Hepatocyte (in vitro differentiated cells): ENCODE data around the gene ERCC3. TPM values are rescaled to one million over a fixed set of nuclear protein-coding genes. Genes with fewer than 3 reads are reported as not detected.

ENCODE experiments used
- DNase-seq: peaks from one replicate; pipeline ENCODE4 v3.0.0-alpha.2; 2016; ENCODE audit warnings: low spot score
- H2AFZ ChIP-seq: fragments of 200-600 bp; sonication (generic); 2 replicates; pipeline ENCODE4 v1.6.0; 2016; ENCODE audit warnings: antibody characterized with exemption, mild to moderate bottlenecking
- H3K27ac ChIP-seq: fragments of 200-600 bp; sonication (generic); 2 replicates; pipeline ENCODE4 v1.5.1; 2016; ENCODE audit warnings: mild to moderate bottlenecking
- H3K27me3 ChIP-seq: fragments of 200-600 bp; sonication (generic); 2 replicates; pipeline ENCODE4 v1.6.1; 2016
- H3K36me3 ChIP-seq: fragments of 200-600 bp; sonication (generic); replicated peaks from 2 replicates; pipeline ENCODE4 v1.5.1; 2016; ENCODE audit warnings: low read depth; ENCODE audit not compliant: insufficient read depth
- H3K4me1 ChIP-seq: fragments of 200-600 bp; sonication (generic); 2 replicates; pipeline ENCODE4 v1.5.1; 2016; ENCODE audit warnings: mild to moderate bottlenecking, moderate library complexity; ENCODE audit not compliant: insufficient read depth
- H3K4me2 ChIP-seq: fragments of 200-600 bp; sonication (generic); 2 replicates; pipeline ENCODE4 v1.6.0; 2016
- H3K4me3 ChIP-seq: fragments of 200-600 bp; sonication (generic); 2 replicates; pipeline ENCODE4 v1.5.1; 2016; ENCODE audit warnings: mild to moderate bottlenecking
- H3K79me2 ChIP-seq: fragments of 200-600 bp; sonication (generic); 2 replicates; pipeline ENCODE4 v1.6.0; 2017; ENCODE audit warnings: mild to moderate bottlenecking
- H3K9me2 ChIP-seq: fragments of 200-600 bp; sonication (generic); replicated peaks from 2 replicates; pipeline ENCODE4 v1.6.0; 2017; ENCODE audit warnings: mild to moderate bottlenecking; ENCODE audit not compliant: insufficient read depth
- H3K9me3 ChIP-seq: fragments of 200-600 bp; sonication (generic); 2 replicates; pipeline ENCODE4 v1.5.1; 2016; ENCODE audit warnings: low read depth, mild to moderate bottlenecking
- H4K20me1 ChIP-seq: fragments of 200-600 bp; sonication (generic); 2 replicates; pipeline ENCODE4 v1.6.0; 2016; ENCODE audit warnings: mild to moderate bottlenecking; ENCODE audit not compliant: insufficient read depth, poor library complexity, severe bottlenecking
- EZH2 ChIP-seq: fragments of 200-600 bp; sonication (generic); IDR thresholded peaks from 2 replicates; pipeline ENCODE4 v1.6.1; 2016; ENCODE audit warnings: antibody characterized with exemption, mild to moderate bottlenecking, borderline replicate concordance
- EZH2phosphoT487 ChIP-seq: fragments of 200-600 bp; sonication (generic); IDR thresholded peaks from one replicate; pipeline ENCODE4 v1.6.1; 2018; ENCODE audit warnings: antibody characterized with exemption, mild to moderate bottlenecking, low read depth, moderate library complexity; ENCODE audit not compliant: unreplicated experiment, severe bottlenecking
- WGBS: methylation state at CpG from one replicate; pipeline ENCODE4 v1.1.6; 2016; ENCODE audit warnings: low lambda C conversion rate; ENCODE audit errors: missing lambda C conversion rate; 5-methylcytosine and 5-hydroxymethylcytosine counted together
- polyA plus RNA-seq: library from polyadenylated mRNA; unstranded; fragments of >200 nt; fragmentation: Nextera tagmentation; extraction: Ambion mirVana; gene quantifications from 2 replicates; pipeline ENCODE4 v1.2.1, GENCODE V29; 2016
- total RNA-seq: library from RNA; depleted of rRNA; stranded (reverse); fragments of >200 nt; gene quantifications from 2 replicates; pipeline ENCODE4 v1.2.3, GENCODE V29; 2014
- TF ChIP-seq, protein P1 (sequence below): fragments of 200-600 bp; sonication (generic); IDR thresholded peaks from 2 replicates; pipeline ENCODE4 v1.5.1; 2016; ENCODE audit warnings: antibody characterized with exemption, mild to moderate bottlenecking; ENCODE audit not compliant: poor library complexity

Gene ERCC3
- total and polyA plus RNA-seq, 2 experiments from 2014 or later, result 40.7 to 43.5 TPM

DNA sequence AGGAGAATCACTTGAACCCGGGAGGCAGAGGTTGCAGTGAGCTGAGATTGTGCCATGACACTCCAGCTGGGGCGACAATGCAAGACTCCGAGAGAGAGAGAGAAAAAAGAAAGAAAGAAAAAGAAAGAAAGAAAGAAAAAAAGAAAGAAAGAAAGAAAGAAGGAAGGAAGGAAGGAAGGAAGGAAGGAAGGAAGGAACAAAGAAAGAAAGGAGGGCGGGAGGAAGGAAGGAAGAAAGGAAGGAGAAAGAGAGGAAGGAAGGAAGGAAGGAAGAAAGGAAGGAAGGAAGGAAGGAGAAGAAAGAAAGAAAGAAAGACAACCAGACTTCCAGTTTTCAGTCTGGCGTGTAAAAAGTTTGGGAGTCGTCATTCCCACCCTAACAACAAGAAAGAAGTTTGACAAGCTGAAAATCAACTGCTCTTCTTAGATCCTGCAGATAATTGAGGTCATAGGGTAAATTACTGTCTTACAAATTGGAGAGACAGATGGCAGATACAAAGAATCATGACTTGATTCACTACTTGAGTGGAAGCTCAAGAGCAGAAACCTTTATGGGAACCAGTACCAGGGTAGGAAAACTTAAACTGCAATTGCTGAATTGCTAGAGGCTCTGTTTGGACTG is 58.8 kb downstream of the ERCC3 start:
- WGBS, result 82% methylated on average over 5 of the region's 6 CpGs
- H2AFZ ChIP-seq, result no peak overlapping the region
- no peaks in the 10 kb centered on the region for H4K20me1 ChIP-seq
- no peak overlapping the region for H3K4me3 ChIP-seq
- DNase-seq, result no peak
- H3K9me3 ChIP-seq, result no peaks in the 10 kb centered on the region
- no peaks in the 10 kb centered on the region for H3K4me1 ChIP-seq
- H3K27ac ChIP-seq, result no peak overlapping the region
- no peak for TF ChIP-seq EZH2phosphoT487
- no peak for TF ChIP-seq EZH2
- TF ChIP-seq, protein P1, sequence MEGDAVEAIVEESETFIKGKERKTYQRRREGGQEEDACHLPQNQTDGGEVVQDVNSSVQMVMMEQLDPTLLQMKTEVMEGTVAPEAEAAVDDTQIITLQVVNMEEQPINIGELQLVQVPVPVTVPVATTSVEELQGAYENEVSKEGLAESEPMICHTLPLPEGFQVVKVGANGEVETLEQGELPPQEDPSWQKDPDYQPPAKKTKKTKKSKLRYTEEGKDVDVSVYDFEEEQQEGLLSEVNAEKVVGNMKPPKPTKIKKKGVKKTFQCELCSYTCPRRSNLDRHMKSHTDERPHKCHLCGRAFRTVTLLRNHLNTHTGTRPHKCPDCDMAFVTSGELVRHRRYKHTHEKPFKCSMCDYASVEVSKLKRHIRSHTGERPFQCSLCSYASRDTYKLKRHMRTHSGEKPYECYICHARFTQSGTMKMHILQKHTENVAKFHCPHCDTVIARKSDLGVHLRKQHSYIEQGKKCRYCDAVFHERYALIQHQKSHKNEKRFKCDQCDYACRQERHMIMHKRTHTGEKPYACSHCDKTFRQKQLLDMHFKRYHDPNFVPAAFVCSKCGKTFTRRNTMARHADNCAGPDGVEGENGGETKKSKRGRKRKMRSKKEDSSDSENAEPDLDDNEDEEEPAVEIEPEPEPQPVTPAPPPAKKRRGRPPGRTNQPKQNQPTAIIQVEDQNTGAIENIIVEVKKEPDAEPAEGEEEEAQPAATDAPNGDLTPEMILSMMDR, result no peak
- no peaks in the 10 kb centered on the region for H3K9me2 ChIP-seq
- H3K79me2 ChIP-seq, result no peaks in the 10 kb centered on the region
- H3K4me2 ChIP-seq, result no peak overlapping the region
- H3K36me3 ChIP-seq, result no peaks in the 10 kb centered on the region
- H3K27me3 ChIP-seq, result no peaks in the 10 kb centered on the region

GRCh38 chr2:127233710-127234109 is 60.2 kb downstream of the ERCC3 start:
- H3K9me3 ChIP-seq, result no peaks in the 10 kb centered on the region
- no peak overlapping the region for H3K27ac ChIP-seq
- 99% methylated on average over 8 of the region's 8 CpGs for WGBS
- no peak for DNase-seq
- no peaks in the 10 kb centered on the region for H4K20me1 ChIP-seq
- no peaks in the 10 kb centered on the region for H3K4me1 ChIP-seq
- H3K79me2 ChIP-seq, result no peaks in the 10 kb centered on the region
- H2AFZ ChIP-seq, result no peak overlapping the region
- H3K4me2 ChIP-seq, result no peak overlapping the region
- H3K27me3 ChIP-seq, result no peaks in the 10 kb centered on the region
- no peaks in the 10 kb centered on the region for H3K36me3 ChIP-seq
- TF ChIP-seq, protein P1, result no peak
- TF ChIP-seq EZH2phosphoT487 (no peak), EZH2 (no peak)
- H3K4me3 ChIP-seq, result no peak overlapping the region
- H3K9me2 ChIP-seq, result no peaks in the 10 kb centered on the region

DNA sequence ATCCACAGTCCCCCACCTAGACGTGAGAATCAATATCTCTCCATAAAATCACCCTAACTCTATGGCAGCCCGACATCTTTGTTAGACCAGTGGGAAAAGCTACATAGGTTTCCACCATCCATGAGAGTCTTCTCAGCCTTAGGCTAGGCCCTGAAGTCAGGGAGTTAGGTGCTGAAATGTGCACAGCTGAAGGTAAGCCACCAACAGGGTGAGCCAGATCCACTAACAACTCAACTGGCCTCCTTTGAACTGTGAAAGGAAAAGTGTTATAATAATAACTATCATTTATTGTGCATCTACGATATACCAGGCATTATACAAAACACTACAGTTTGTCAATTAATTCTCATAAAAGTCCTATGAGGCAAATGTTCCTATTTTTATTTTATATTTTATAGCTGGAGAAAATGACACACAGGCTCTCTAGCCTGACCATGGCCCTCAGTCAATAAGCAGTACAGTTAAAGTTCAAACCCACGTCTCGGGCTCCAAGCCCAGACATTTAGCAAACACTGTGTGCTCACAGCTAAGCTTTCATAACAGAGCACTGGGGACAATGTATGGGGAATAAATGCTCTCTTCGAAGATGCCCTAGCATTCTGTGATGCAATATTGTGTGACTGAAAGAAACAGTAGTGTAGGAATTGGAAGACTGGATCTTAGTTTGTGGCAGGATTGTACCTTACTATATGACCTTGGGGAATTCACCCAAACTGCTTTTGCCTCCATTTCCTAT is 62.6 kb downstream of the ERCC3 start:
- Histone ChIP-seq H3K9me3 (no peaks in the 10 kb centered on the region), H3K27me3 (no peaks in the 10 kb centered on the region), H3K27ac (no peak overlapping the region), H3K9me2 (no peaks in the 10 kb centered on the region), H4K20me1 (no peaks in the 10 kb centered on the region), H3K4me1 (peaks cover 2% of the 10 kb centered on the region), H3K79me2 (no peaks in the 10 kb centered on the region), H3K36me3 (no peaks in the 10 kb centered on the region), H3K4me3 (no peak overlapping the region), H2AFZ (no peak overlapping the region), H3K4me2 (no peak overlapping the region)
- TF ChIP-seq, protein P1, result no peak
- TF ChIP-seq EZH2phosphoT487, result no peak
- no peak for TF ChIP-seq EZH2
- WGBS, result 70% methylated on average over 6 of the region's 6 CpGs
- DNase-seq, result no peak
